Measurements from ENCODE around the gene MGAT4B.

DNA sequence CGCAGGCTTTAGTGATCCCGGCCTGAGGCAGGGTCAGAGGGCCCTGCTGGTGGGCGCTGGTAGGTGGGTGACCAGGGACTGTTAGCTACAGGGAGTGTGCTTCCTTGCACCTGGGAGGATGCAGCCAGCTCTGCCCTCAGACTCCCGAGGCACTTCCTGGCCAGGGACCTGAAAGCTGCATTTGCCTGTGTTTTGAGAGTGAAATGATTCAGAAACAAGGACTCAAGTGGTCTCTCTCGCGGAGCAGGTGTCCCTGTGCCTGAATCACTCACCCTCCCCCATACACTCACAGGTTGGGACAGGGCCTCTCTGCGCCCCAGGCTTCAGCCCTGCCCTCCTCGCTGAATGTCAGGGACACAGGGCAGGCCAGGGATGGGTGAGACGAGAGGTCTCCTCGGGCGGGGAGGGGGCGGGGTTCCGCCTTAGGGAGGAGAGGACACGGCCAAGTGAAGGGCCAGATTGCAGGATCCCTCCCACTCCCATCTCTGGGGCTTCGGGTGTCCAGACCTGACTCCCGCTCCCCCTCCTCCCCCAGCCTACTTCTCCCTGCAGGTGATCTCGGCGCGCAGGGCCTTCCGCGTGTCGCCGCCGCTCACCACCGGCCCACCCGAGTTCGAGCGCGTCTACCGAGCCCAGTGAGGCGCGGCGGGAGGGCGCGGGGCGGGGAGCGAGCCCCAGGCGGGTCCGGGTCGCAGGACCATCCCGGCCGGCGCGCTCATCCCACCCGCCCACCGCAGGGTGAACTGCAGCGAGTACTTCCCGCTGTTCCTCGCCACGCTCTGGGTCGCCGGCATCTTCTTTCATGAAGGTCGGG lies 11.4 kb downstream of the MGAT4B start:
- TF ChIP-seq, protein P1, sequence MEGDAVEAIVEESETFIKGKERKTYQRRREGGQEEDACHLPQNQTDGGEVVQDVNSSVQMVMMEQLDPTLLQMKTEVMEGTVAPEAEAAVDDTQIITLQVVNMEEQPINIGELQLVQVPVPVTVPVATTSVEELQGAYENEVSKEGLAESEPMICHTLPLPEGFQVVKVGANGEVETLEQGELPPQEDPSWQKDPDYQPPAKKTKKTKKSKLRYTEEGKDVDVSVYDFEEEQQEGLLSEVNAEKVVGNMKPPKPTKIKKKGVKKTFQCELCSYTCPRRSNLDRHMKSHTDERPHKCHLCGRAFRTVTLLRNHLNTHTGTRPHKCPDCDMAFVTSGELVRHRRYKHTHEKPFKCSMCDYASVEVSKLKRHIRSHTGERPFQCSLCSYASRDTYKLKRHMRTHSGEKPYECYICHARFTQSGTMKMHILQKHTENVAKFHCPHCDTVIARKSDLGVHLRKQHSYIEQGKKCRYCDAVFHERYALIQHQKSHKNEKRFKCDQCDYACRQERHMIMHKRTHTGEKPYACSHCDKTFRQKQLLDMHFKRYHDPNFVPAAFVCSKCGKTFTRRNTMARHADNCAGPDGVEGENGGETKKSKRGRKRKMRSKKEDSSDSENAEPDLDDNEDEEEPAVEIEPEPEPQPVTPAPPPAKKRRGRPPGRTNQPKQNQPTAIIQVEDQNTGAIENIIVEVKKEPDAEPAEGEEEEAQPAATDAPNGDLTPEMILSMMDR (conservative IDR thresholded peaks at IDR 0.05): no peak
- no peak for TF ChIP-seq EZH2 (IDR thresholded peaks at IDR 0.05; ENCODE audit: low read depth)
